HG03039 (cell line): ENCODE measurements around the gene RPTOR.

Source experiments
- ATAC-seq: cut with Tn5 transposase; IDR thresholded peaks from one replicate; pipeline ENCODE4 v1.9.1; 2021; ENCODE audit warnings: mild to moderate bottlenecking, moderate library complexity; ENCODE audit not compliant: unreplicated experiment

The RPTOR gene

DNA sequence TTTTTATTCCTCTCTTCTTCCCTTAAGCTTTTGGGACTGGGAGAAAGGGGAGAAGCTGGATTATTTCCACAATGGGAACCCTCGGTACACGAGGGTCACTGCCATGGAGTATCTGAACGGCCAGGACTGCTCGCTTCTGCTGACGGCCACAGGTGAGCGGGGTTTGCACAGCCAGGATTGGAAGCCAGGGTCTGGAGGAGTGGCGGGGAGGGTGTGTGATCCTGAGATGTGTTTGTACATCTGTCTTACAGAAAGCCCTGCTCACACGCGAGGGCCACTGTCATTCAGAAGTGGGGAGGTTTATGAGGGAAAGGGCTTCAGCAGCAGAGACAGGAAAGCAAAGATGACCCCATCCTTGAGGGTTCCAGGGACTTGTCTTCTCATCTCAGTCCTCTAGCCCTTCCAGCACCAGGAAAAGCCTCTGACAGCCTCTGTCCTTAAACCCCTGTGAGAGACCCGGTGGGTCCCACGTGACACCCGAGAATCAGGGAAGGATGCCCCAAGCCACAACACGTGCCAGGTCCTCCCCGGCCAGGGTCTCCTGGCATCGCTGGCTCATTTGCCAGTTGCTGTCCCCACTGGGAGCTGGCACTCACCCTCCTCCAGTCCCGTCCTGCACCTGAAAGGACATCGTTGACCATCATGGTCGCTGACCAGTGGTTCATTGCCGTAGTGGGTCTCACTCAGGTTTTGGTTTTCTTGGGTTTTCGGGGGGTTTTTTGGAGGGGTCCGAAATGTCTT, 402.7 kb downstream of the RPTOR start:
- no peak for ATAC-seq

DNA sequence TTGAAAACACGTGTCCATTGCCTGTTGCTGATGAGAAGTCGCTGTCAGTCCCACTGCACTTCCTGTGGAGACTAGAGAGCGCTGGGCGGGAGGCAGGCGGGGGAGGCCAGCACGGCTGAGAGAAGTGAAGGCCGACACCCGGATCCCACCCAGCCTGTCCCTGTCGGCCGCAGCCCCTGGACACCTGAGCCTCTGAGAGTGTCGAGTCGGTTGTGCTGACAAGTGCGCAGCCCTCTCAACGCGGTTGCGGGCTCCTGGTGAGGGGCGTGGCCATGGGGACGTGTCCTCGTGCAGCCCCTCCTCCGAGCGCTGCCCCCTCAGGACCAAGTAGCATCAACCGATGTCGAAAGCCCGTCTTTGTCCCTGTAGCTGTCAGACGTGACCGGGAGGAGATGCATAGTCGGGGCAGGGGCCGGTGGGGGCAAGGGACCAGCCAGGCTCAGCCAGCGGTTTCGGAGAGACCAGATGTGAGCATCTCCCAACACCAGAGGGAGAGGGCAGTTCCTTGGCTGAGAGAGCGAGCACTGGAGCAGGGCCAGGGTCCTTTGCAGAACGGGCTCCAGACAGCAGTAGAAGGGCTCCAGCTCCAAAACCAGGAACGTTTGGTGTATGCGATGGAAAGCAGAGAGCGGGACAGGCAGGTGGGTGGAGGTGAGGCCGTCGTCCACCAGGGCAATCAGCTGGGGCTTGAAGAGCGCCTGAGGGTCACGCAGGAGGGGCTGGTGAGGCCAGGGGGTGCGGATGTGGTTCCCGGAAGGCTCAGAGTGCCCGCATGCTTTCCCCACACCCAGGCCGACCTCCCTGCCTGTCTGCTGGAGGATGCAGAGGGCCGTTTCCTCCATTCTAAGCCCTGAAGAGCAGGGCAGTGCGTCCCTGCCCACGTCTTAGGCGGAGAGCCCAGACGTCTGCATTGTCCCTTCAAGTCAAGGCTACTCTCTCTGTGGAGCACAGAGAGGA, 403.7 kb downstream of the RPTOR start:
- no peak for ATAC-seq

DNA sequence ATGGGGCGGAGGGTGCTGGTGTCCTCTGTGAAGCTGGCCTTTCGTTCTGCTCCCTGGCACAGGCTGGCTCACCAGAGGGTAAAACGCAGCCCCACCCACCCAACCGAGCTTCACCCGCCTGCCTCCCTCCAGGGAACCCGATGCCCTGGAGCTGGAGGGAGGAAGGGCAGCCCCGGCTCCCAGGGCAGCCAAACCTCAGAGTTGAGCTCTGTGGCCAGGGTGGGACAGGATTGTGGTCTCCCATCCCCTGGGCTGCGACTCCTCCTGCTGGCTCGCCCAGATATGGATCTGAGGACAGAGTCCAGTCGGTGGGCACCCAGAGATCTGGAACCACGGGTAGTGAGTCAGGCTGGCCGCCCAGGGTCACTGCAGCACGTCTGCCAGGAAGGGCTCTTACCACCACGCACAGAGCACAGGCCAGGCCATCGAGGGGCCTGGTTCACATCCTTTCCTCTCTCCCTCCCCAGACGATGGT, 404.4 kb downstream of the RPTOR start:
- ATAC-seq, result no peak

DNA sequence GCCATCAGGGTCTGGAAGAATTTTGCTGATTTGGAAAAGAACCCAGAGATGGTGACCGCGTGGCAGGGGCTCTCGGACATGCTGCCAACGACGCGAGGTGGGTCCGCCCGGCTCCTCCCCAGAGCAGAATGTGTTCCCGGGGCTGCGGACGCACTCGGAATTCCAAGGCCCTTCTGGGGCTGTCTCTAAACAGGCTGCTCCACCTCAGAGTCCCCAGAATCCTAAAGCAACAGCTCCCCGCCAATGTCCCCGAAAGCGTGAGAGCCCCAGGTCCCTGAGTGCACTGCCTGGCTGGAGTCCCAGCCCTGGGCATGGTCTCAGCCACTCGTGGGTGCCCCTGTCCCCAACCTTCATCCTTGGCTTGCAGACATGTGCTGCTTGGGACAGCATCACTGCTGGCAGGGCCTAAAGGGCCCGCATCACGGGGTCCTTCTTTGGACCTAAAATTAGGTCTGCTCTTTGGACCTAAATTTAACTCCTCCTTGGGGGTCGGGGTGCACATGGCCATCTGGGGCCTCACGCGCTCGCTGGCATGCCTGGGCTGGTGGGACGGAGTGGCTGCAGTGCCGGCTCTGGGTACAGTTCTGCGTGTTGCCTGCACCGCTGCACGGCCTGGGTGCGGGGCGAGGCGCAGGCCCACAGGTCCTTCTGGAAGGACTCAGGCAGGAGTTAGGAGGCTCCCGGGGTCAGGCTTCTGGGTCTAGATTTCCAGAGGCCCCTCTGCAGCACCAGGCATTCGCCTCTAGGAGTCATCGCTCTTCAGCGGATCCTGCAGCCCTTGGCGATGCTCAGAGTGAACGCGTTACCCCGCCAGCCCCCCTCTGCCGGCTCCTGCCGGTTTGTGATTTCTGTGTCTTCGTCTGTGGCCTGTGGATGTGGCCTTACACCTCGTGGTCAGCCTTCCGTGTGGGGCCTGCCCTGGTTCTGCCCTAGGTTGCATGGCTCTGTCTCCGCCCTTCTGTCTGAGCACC, 405.1 kb downstream of the RPTOR start:
- no peak for ATAC-seq

DNA sequence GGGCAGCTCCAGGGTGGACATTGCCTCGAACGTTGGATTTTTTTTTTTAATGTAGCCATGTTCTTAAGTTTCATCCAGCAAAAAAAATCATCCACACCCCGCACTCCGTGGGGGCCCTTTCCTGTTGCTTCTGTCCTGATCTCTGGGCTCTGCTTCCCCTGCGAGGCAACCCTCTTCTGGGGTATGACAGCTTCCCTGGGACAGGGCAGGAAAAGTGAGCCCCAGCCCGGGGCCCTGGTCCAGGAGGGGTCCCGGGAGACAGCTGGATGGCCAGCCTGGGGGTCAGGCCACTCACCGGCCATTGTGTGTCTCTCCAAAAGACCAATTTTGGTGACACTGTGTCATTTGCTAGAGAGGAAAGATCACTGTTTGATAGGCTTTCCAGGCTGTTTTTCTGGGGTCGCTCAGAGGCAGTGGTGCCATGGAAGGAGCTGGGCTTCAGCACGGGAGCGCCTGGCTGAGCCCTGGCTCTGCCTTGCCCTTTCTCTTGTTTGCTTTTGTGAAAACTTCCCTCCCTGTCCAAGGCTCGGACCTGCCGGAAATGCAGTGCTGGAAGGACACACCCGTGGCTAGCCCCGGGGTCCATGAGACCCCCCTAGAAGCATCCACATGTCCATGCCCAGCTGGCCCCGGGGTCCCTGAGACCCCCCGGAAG, 406.0 kb downstream of the RPTOR start:
- ATAC-seq, result no peak

DNA sequence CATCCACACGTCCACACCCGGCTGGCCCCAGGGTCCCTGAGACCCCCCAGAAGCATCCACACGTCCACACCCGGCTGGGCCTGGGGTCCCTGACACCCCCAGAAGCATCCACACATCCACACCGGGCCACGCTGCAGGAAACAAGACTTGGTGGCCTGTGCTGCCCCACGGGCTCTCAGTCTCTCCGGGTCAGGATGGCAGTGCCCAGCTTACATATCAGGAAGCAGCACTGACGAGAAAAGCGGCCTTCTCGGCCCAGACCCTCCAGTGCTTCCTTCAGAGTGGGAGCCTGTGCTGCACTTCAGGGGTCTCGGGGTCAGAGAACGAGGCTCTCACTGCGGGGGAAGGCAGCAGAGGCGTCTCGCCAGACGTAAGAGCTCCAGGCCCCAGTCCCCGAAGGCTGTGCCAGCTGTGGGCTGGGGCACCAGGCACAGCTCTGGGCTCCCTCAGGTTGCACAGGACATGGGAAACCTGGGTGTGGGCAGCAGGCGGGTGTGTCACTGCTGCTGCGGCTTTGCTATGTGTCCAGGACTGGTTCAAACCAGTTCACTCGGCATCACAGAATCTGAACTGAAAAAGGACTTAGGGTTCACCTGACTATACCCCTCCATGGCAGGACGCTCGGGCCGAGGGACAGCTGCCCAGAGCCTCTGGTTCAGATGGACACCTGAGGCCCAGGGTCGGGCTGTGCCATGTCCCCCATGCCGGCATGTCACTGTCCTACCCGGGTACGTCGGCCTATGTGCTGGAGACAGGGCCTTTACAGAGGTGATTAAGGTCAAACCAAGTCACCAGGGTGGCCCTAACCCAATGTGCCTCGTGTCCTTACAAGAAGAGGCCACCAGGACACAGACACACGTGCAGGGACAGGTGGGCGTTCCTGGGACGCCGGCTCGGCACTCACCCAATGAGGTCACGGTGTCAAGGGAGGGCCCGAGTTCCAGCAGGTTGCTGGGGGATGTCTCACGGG, 406.8 kb downstream of the RPTOR start:
- ATAC-seq, result no peak

DNA sequence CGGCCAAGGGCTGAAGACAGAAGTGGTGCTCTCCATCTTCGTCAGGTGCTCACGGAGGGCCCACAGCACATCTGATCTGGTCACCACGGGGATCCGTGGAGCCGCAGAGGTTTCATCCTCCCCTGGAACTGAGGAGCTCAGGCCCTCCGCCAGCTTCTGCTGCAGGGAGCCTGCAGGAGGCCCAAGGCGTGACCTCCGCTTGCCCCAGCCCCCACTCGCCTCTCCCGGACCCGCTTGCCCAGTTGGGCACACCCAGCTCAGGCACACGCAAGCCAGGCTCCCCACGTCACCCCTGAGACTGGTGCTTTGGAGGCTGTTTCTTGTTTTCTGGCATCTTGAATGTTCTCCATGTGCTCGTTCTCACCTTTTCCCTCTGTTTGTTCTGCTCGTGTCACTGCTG, 407.7 kb downstream of the RPTOR start:
- no peak for ATAC-seq

DNA sequence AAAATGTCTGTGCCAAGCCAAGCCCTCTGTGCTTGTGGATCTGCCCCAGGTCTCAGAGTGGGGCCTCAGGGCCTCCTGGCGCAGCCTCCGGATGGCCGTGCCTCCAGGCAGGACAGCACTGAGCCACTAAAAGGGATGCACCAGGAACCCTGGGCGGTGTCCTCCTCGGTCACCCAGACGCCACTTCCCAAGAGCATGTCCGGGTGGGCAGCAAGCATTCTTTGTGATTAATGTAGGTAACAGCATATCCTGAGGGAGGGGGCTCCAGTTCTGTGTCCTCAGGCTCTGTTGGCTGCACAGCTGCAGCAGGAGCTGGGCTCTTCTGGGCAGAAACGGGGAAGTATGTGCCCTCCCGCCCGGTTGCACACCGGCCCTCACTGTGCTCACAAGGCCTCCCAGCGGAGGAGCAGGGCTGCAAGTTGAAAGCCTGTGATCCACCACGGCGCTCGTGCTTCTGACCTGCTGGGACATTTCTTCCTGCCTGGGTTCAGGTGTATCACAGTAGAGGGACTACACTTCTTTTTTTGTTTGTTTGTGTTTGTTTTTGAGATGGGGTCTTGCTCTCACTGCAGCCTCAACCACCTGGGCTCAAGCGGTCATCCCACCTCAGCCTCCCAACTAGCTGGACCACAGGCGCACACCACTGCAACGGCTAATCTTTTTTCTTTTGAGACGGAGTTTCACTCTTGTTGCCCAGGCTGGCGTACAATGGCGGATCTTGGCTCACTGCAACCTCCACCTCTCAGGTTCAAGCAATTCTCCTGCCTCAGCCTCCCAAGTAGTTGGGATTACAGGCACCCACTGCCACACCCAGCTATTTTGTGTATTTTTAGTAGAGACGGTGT, 409.1 kb downstream of the RPTOR start:
- no peak for ATAC-seq

DNA sequence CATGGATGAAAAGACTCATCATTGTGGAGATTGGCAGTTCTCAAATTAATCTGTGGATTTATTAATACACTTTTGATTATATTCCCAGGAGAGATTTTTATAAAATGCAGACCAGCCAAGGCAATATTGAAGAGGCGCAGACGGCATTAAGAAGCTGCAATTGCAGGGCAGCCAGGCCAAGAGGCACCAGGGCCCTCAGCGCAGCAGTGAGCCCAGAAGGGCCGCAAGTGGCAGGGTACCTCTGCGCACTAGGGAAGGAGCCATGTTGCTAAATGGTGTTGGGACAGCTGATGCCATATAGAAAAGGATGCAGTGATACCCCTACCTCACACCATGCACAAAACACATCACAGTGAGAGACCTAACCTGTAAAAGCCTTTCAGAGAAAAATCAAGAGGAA, 410.4 kb downstream of the RPTOR start:
- no peak for ATAC-seq

DNA sequence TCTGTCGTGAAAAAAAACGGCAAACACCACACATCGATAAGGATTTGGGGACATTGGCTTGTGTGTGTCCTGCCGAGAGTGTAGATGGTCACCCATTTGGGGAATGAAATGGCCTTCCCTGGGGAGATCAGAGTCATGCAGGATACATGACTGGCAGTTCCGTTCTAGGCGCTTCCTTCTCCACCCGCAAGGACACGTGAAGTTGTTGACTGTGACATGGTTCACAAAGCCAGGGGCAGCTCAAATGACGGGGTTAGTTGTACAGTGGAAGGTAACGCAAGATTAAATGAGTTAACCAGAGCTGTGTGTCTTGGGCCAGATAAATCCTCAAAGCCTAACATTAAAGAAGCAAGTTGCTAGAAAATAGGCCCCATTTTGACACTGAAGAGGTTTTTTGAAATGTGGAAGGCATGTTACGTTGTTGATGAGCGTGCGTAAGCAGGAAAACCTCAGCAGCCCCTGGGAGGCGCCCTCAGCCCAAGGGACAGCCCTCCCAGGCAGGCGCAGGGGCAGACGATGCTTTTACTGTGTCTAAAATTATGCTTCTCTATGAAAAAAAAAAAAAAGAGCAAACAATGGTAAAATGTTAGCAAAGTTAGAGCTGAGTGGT, 411.1 kb downstream of the RPTOR start:
- ATAC-seq, result no peak

DNA sequence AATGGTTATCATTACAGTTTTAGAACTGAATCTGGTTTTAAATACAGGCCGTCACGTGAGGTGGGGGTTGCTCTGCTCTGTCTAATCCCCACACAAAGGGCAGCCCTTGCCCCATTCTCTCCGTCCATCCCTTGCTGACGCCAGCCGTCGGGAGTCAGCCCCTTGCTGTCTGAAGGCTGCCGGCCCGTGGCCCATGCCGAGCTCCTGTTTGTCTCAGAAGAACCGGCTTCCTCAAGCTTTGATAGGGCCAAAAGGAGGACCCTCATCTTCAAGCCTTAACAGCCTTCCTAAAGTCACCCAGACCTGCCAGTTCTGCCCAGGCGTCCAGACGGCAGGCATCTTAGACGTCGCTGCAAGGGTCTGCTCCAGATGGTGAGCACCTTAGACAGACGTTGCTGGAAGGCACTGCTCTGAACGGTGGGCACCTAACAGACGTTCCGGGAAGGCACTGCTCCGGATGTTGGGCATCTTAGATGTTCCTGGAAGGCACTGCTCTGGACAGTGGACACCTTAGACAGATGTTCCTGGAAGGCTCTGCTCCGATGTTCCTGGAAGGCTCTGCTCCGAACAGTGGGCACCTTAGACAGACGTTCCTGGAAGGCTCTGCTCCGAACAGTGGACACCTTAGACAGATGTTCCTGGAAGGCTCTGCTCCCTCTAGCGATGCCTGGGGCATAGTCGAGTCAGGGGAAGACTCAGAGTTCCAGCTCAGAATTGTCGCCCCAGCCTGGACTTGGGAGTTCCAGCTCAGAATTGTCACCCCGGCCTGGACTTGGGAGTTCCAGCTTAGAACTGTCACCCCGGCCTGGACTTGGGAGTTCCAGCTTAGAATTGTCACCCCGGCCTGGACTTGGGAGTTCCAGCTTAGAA, 411.9 kb downstream of the RPTOR start:
- no peak for ATAC-seq

DNA sequence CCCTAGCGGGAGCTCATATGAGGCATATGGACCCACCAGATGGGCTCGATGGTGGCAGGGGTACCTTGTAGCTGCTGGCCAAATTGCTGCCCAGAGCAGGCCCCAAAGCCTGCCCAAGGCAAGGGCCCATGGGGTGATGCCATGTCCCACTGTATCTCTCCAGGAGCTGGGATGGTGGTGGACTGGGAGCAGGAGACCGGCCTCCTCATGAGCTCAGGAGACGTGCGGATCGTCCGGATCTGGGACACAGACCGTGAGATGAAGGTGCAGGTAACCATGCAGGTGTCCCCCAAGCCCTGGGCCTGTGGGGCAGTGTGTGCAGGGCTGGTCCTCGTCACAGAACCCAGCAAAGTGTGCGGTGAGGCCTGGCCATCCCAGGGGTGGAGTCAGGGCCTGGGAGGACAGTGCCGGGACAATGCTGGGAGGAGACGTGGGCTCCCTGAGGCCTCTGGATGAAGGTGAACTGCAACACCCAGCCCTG, 412.9 kb downstream of the RPTOR start:
- no peak for ATAC-seq

DNA sequence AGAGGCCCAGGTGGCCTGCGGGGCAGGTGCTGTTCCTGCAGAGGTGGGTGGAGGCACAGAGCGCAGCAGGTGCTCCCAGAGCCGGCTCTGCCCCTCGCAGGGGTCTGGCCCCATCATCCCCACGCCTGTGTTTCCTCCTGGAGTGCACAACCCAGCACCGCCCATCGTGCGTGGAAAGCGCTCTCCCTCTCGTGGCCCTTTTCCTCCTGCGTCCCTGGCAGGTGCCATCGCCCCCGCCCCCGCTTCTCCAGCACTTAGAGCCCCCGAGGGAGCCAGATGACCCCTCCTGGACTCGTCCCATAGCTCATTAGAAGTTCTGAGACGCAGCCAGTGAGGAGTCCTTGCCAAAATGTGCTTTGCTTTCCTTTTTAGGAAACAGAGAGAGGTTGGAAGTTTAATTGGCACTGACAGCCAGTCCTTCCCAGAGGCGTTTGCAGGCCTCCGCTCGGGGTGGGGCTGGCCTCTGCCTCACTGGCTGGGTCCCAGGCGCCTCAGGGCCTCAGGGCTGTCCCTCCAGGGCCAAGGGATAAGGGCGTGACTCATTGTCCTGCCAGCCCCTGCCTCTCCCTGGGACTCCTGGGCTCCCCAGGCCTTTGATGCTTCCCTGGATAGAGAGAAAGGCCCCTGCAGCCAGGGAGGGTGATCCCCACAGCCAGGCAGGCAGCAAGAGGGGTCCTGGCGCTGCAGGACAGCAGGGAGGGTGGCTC, 414.8 kb downstream of the RPTOR start:
- ATAC-seq, result no peak

DNA sequence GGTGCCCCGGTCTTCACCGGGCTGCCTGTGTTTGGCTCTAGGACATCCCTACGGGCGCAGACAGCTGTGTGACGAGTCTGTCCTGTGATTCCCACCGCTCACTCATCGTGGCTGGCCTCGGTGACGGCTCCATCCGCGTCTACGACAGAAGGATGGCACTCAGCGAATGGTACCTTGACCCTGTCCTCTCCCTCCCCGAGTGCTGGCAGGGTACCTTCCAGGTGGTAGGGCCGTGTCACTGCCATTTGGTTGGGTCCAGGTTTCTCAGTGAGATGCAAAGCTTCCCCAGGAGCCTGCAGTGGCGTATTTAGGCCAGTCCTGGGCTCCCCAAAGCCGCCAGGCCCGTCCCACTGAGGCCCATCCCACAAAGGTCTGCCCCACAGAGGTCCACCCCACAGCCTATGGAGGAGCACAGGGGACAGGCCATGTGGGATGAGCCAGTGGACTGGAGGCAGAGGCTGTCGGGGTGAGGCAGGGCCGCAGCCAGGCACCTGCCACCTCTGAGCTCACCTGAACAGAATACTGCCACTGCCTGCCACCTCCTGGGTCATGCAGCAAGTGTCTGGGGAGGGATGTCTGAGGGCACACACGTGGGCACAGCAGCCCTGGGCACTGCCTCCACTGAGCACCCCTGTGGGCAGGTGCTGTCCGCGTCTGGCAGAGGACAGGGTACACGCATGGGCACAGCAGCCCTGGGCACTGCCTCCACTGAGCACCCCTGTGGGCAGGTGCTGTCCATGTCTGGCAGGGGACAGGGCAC, 415.6 kb downstream of the RPTOR start:
- no peak for ATAC-seq

DNA sequence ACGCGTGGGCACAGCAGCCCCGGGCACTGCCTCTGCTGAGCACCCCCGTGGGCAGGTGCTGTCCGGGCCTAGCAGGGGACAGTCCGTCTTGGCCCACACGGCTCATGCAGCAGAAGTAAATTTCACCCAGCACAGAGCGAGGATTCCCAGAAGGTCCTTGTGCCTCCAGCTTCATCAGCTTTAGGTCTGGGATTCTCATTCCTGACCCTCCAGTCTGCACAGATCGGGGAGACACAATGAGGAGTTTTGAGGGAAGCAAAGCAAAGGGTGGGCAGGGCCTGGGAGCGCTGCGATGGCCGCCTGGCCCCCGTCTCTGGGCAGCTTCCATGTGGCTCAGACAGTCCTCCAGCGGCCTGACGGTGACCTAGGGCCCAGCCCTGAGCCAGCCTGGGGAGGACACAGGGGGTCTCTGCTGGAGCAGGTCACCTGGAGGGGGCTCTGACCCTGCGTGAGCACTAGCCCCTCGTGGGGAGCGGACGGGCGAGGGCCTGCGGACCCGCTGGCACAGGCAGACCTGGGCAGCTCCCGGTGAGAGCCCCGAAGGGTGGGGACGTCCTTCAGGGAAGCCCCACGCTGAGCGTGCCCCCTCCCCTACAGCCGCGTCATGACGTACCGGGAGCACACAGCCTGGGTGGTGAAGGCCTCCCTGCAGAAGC, 416.3 kb downstream of the RPTOR start:
- ATAC-seq, result no peak
